ENCODE measurements around the gene SF1.

Gene SF1

GRCh38 chr11:64744544-64745188 lies 33.7 kb downstream of the SF1 start:
- DNase-seq = no peak

DNA sequence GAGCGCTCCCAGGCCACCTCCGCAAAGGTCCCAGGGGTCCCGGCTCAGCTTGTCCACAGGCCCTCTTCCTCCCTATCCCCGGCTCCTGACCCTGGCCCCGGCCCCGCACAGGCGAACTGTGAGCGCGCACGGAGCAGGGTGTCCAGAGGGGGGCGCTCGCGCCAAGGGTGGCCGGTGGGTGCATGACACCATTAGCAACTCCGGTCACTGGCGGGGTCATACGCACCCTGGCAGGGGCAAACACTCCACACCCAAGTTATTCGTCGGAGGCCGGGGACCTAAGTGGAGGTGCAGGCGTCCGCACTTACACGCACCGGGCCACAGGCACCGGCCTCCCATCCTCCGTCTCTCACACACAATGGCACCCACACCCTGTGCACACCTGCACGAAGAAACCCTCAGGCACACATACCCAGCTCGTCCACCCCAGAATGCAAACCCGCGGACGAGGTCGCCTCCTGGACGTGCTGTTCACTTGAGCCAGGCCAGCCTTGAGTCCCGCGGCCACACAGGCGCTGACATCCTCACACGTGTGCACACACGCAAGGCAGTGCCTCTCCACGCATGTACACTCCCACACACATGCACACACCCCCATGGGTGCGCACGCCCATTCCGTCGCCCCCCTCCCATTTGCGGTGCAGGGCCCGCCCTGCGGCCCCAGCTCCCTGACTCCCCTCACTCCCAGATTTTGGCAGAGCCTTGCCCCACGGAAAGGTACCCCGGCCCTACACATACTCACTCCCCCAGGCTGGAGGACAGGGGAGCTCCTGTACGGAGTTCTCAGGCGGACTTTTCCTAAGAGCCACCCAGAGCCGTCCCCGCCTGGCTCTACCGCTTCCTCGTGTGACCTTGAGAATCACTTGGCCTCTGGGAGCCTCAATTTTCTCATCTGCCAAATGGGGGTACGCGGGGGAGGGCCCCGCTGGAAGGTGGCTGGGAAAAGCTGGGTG lies 34.5 kb downstream of the SF1 start, which contains the start of gene RASGRP2:
RASGRP2 (minus strand) TSS at position 552 of the 953 bp plus-strand sequence. CDS start 1,276 bp downstream, outside the sequence.
- no peak for DNase-seq

DNA sequence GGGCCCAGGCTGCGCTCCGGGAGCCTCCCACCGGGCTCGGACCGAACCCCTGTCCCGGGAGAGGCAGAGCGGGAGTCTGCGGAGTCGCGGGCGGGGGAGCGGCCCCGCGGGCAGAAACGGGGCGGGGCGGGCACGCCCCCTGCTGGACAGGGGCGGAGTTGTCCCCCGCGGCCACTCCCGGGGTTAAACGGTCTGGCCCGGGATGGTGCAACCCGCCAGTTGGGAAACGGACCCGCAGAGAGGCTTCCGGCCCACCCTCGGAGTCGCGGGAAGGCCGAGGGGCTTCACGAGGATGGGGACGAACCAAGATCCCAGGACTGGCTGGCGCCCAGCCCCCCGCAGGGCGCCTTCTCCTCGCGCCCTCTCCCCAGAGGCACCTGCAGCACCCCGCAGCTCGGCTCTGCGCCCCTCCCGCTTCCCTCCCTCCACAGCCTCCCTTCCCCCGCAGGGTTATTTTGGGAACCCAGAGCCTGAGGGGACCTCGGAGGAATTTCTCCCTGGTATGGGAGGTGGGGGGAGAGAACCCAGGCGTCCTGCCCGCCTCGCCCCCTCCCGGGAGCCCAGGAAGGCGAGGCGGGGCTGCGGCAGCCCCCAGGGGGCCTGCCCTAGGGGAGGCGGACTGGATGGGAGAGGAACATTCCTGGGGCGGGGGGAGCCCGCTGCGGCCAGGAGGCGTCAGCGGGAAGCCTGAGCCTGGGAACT lies 35.3 kb downstream of the SF1 start:
- no peak for DNase-seq

GRCh38 chr11:64742087-64742888 lies 36.1 kb downstream of the SF1 start:
- no peak for DNase-seq

DNA sequence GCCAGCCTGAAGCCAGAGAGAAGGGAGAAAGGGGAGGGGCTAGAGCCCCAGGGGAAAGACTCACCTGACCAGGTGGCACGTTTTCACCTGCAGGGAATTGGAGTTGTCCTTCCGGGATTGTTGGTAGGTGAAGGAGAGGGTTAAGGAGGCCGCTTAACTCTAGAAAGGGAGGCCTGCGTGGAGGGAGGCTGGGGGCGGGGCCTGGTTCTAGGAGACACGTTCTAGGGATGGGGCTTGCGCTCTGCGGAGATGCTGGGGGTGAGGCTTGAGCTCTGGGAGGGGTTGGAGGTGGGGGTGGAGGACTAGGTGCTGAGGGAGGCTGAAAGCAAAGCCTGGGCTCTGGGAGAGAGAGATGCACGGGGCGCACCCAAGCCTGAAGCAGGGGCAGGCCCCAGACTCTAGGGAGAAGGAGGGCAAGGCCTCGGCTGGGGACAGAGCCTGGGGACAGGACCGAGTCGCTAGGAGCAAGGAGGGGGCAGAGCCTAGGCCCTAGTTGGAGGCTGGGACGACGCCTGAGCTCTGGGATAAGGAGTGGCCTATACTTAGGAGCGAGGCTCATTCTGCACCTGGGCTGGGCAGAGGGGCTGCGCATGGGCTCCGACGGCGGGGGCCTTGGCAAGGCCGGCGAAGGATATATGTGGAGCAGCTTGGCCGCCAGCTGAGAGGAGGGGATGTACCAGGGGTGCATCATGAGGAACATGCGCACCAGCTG lies 36.8 kb downstream of the SF1 start:
- no peak for DNase-seq

DNA sequence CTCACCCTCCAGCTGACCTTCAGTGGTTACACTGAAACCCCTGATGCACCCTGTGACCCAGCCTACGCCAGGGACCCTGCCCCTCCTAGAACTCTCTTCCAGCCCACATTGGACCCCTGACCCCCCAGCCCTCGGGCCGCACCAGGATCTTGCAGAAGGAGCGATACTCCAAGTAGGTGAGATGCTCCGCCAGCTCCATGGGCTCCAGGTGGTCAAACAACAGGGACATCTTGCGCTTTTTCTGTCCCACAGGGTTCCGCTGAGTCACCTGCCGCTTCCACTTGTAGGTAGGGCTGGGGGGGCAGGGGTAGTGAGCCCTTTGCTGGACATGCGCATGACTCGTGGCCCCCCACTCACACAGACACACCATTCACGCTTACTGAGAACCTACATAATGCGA lies 38.5 kb downstream of the SF1 start:
- DNase-seq = no peak

- no peak for DNase-seq
These were observed 41.7 kb downstream of the SF1 start for GRCh38 chr11:64736654-64737053.

- DNase-seq = no peak
These were observed 42.5 kb downstream of the SF1 start for GRCh38 chr11:64735725-64736259.

DNA sequence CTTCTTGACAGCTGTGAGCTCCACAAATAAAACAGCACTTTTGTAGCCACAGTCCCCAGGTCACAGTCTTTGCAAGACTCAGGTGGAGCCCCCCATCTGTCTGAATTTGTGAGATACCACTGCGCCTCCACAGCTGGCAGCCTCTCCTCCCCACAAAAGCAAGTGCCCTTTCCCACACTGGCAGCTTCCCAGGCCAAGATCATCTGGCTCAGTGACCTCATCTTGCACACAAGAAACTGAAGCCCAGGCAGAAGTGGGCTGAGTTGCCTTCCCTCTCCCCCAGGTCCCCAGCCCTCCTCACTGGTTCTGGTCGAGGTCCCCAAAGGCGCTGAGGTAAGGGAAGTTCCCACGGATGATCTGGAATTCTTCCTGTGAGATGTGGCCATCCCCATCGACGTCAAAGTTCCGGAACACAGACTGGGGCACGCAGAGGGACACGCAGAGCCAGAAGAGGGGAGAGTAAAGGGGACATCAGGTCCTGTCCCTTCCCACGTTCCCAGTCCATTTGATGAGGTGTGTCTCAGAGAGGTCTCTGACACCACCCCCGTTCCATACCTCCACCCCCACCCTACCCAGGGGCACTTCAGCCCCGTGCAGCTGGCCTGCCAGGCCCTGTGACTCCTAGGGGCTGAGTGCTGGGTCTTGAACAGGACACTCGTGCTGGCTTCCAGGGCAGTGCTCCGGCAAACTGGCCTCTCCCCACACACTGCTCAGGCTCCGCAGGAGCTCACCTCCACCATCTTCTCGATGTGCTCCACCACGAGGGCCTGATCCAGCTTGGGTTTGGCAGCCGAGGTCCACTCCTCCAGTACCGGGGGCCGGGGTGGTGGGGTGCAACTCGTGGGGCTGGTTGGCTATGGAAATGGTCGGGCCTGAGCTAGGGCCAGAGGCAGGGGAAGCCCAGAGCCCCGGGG lies 43.3 kb downstream of the SF1 start:
- DNase-seq = no peak

DNA sequence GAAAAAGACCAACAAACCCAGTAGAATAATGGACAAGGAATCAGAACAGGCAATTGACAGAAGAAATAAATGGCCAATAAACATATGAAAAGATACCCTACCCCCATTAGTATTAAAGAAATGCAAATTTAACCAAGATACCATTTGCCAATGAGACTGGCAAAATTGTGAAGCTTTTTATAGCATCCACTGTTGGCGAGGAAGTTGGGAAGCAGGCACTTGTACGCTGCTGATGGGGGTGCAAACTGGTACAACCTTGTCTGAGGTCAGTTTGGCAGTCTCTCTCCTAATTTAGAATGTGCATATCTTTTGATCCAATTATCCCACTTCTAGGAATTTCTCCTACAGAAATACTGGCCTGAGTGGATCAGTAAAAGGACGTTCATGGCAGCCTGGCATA lies 46.7 kb downstream of the SF1 start:
- DNase-seq = no peak

DNA sequence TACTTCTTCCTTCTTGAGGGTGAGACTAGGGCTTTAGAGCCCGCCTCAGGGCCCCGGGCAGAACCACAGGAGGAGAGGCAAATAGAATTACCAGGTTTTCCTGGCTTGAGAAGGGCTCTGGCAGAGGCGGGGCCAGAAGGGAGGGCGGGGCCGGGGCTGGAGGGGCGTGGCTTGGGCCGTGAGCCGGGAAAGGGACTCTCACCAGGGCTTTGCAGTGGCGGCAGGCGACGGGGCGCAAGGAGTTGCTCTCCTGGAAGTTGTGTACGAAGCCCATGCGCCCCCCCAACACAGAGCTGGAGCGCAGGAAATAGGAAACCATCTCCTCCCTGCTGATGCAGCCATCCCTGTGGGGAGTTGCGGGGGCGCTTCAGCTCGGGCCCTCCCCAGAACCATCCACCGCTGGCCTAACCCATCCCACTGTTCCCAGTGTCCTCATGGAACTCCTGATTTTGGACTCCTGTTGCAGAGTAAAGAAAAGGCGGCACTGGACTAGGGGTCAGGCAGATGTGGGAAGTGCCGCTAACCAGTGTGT lies 48.4 kb downstream of the SF1 start:
- DNase-seq = no peak

DNA sequence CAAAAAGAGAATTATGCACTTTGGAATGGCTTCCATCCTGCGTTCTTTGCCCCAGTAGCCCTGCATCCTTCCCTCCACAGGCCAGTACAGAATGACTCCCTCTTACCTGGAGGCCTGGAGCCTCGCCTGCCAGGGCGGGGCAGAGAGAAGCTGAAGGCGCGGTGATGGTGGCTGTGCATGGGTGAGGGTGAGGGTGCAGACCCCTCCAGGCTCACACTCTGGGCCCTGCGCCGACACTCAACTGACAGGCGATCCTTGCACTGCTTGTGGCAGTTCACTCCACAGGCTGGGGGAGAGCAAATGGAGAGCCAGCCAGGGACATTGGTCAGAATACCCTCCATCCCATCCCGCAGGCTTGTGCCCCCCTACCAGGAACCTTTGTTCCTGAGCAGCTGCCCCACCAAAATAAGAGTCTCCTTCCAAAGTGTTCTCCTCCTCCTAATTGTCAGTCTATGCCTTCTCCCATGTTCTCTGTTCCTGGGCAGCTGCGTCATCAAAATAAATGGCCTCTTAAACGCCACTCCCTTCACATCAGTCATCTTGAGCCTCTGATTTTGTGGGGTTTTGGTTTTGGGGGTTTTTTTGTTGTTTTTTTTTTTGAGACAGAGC lies 49.5 kb downstream of the SF1 start:
- no peak for DNase-seq

DNA sequence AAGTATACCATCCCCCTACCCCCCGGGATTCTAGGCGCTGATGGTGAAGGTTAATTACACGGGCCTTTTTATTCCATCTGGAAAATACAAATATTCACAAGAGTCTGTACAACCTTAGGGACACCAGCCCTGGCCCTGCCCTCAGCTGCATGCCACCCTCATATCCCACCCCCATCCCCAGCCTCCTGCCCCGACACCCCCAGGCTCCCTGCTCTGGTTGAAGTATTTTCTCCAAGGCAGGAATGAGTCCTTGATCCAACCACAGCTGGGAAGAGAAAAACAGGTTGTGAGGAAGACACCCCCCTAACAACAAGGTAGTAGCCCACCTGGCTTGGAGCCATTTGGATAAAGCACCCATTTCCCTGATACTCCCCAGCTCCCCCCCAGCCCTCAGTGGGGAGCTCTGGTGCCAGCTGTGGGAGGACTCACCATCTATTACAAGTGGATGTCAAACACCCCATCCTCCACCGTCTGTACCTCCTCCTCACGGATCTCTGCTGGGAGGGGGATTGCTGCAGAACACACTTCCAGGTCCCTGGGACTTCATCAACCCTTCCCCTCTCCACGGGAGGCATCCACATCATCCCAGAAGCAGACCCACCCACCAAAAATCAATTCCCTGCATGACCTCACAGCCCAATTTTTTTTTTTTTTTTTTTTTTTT lies 51.3 kb downstream of the SF1 start:
- DNase-seq = no peak

- DNase-seq = no peak
These were observed 52.1 kb downstream of the SF1 start for GRCh38 chr11:64726211-64726641.

- no peak for DNase-seq
These were observed 53.3 kb downstream of the SF1 start for GRCh38 chr11:64724863-64725532.

DNA sequence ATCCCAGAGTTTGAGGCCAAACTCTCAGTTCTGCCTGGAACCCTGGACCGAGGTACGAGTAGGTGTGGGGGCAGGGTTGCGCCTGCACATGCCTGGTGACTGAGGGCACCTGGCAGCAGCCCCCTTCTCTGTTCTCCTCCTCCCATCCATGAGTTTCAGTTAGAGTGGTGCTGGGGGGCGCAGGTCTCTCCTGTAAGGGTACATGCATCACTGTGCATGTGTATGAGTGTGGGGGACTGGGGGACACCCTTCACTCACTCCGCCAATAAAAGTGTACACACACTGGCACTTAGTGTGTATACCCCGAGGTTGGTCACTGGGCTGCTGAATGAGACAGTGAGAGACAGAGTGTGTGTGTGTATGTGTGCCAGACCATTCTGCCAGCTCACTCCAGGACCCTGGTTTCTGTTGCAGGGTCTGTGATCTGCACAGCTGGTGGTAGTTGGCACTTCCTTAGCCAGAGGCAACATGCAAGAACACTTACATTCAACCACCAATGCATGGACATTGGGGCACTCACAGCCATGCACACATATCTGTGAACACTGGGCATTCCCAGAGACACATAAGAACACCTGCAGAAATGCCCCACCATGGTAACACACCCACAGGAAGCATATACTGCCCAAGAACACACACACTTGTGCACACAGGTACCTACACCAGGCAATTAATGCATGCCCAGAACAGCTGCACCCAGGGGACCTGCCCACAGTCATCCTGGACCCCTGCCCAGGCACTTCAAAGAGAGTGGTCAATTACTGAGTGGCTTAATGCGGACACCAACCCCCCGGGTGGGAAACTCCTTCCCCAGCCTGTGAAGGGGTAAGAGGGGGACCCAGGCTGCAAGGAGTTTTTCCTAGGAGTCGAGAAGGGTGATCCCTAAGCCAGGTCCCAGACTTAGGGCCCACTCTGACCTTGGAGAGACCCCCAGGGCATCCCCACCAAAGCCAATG lies 54.2 kb downstream of the SF1 start:
- no peak for DNase-seq

Measured in NCI-H1417 treated with DMSO at 0.1 percent for 48 hours (cell line).